GM12878 (cell line): ENCODE measurements around the gene DYNLT2. TPM values are rescaled to one million over a fixed set of nuclear protein-coding genes. Genes with fewer than 3 reads are reported as not detected.

Experiments used
- ATAC-seq: fragments of 200-7000 bp; cut with Tn5 transposase; 3 replicates; pipeline ENCODE4 v1.9.1; 2020; ENCODE audit warnings: mild to moderate bottlenecking, moderate library complexity
- BruUV-seq: library from RNA; stranded (reverse); fragments of 400-500 nt; replicated peaks from 2 replicates; lab custom pipeline; 2021; lab: Mats Ljungman, UMichigan
- CTCF ChIA-PET: fragments of 300-600 bp; sonication (Branson Sonifier 250); formaldehyde crosslinking; extraction: SDS; loops from one replicate; lab custom pipeline; 2021; ENCODE audit warnings: inconsistent platforms; lab: Yijun Ruan, JAX
- POLR2A ChIA-PET: fragments of 350-600 bp; formaldehyde crosslinking; extraction: SDS; loops from one replicate; lab custom pipeline; 2021; ENCODE audit warnings: inconsistent platforms; lab: Charles Lee
- RAD21 ChIA-PET: fragments of 300-600 bp; sonication (Branson Sonifier 250); formaldehyde crosslinking; loops from one replicate; lab custom pipeline; 2023; ENCODE audit warnings: antibody characterized with exemption; ENCODE audit not compliant: unreplicated experiment; lab: Charles Lee
- SMC1A ChIA-PET: fragments of 300-600 bp; sonication (Branson Sonifier 250); formaldehyde crosslinking; loops from one replicate; lab custom pipeline; 2023; ENCODE audit not compliant: unreplicated experiment, uncharacterized antibody; lab: Charles Lee
- DNase-seq: peaks from one replicate; pipeline ENCODE4 v3.0.0-alpha.2; 2011; ENCODE audit warnings: low read depth, low spot score
- FAIRE-seq: peaks from 3 replicates; lab custom pipeline; 2011; peaks lifted over from hg19 to GRCh38; lab: Jason Lieb, UNC
- H2AFZ ChIP-seq: 2 replicates; pipeline ENCODE4 v1.6.0; 2011; ENCODE audit warnings: low read depth, low read length, control low read depth; ENCODE audit not compliant: control insufficient read depth
- H3K27ac ChIP-seq: 2 replicates; pipeline ENCODE4 v1.5.1; 2011; ENCODE audit warnings: control low read depth; ENCODE audit not compliant: control insufficient read depth, insufficient read depth
- H3K27me3 ChIP-seq, 2 experiments: replicated peaks in 1 of 2; 2 replicates each; pipeline versions ENCODE4 v1.6.0 to v1.6.1; 2011; ENCODE audit warnings: low read length in 1 of 2; ENCODE audit not compliant: control insufficient read depth in 2 of 2, insufficient read depth in 2 of 2
- H3K36me3 ChIP-seq, 2 experiments: 2 replicates each; pipeline ENCODE4 v1.5.1; 2011; ENCODE audit warnings: low read length in 1 of 2; ENCODE audit not compliant: control insufficient read depth in 2 of 2, insufficient read depth in 2 of 2
- H3K4me1 ChIP-seq: 2 replicates; pipeline ENCODE4 v1.6.1; 2011; ENCODE audit warnings: mild to moderate bottlenecking, low read length, moderate library complexity, mixed read lengths; ENCODE audit not compliant: control insufficient read depth, insufficient read depth
- H3K4me2 ChIP-seq: 2 replicates; pipeline ENCODE4 v1.6.0; 2011; ENCODE audit warnings: control low read depth; ENCODE audit not compliant: control insufficient read depth, insufficient read depth
- H3K4me3 ChIP-seq: fragments of 200-600 bp; sonication (generic); 2 replicates; pipeline ENCODE4 v1.5.1; 2016
- H3K79me2 ChIP-seq: 2 replicates; pipeline ENCODE4 v1.6.0; 2011; ENCODE audit warnings: low read length; ENCODE audit not compliant: control insufficient read depth, insufficient read depth
- H3K9ac ChIP-seq: 2 replicates; pipeline ENCODE4 v1.8.0; 2011; ENCODE audit warnings: low read length, control low read depth, mixed read lengths; ENCODE audit not compliant: control insufficient read depth, insufficient read depth
- H3K9me3 ChIP-seq: replicated peaks from 3 replicates; pipeline ENCODE4 v1.5.1; 2011; ENCODE audit warnings: mild to moderate bottlenecking, low read length; ENCODE audit not compliant: control insufficient read depth, insufficient read depth
- H4K20me1 ChIP-seq: 2 replicates; pipeline ENCODE4 v1.6.0; 2011; ENCODE audit not compliant: control insufficient read depth, insufficient read depth
- BCL3 ChIP-seq: IDR thresholded peaks from 2 replicates; pipeline ENCODE4 v1.6.1; 2011; ENCODE audit warnings: borderline replicate concordance, low read depth, mild to moderate bottlenecking, moderate library complexity, low read length; ENCODE audit not compliant: insufficient read depth, poor library complexity, severe bottlenecking
- PKNOX1 ChIP-seq: fragments of 450-650 bp; IDR thresholded peaks from 2 replicates; pipeline ENCODE4 v1.6.1; 2016; ENCODE audit warnings: mild to moderate bottlenecking
- TCF7 ChIP-seq: IDR thresholded peaks from 2 replicates; pipeline ENCODE4 v1.6.1; 2014; ENCODE audit warnings: antibody characterized with exemption, borderline replicate concordance
- ZBTB4 ChIP-seq: fragments of 450-650 bp; formaldehyde crosslinking; IDR thresholded peaks from 2 replicates; pipeline ENCODE4 v1.4.0; 2022; ENCODE audit warnings: mild to moderate bottlenecking, moderate library complexity
- WGBS: methylation state at CpG from one replicate; pipeline ENCODE4 v1.1.6; 2016; ENCODE audit warnings: low lambda C conversion rate; ENCODE audit not compliant: insufficient replicate concordance, insufficient coverage; ENCODE audit errors: missing lambda C conversion rate; 5-methylcytosine and 5-hydroxymethylcytosine counted together
- in situ Hi-C: fragments of 300-500 bp; cut with MboI; formaldehyde crosslinking; loops from 9 replicates; pipeline ENCODE4 v1.14.3; 2018; ENCODE audit warnings: mixed read lengths
- intact Hi-C: fragments of 100-400 bp; cut with micrococcal nuclease; formaldehyde crosslinking; loops from one replicate; pipeline ENCODE4 v1.14.2; 2022; ENCODE audit not compliant: unreplicated experiment
- polyA plus RNA-seq, 11 experiments: library from polyadenylated mRNA; depleted of rRNA in 4 of 11; unstranded in 6 of 11; stranded (reverse) in 5 of 11; fragments of >200 nt; fragmentation: Nextera tagmentation in 4 of 11; fragmentation: Illumina TruSeq in 1 of 11; extraction: Ambion mirVana in 4 of 11; extraction: Trizol in 1 of 11; gene quantifications; 1 replicate in 1 of 11; 2 replicates in 10 of 11; pipeline versions ENCODE4 v1.2.1 to v1.2.3, GENCODE V29; 2011 to 2016; ENCODE audit warnings: inconsistent platforms in 2 of 11, missing spikeins in 2 of 11, low read depth in 1 of 11
- total RNA-seq, 4 experiments: library from RNA; depleted of rRNA in 3 of 4; stranded (reverse); fragments of >200 nt in 3 of 4; fragmentation: Illumina TruSeq in 1 of 4; extraction: Trizol in 1 of 4; gene quantifications; 2 replicates each; pipeline versions ENCODE4 v1.2.1 to v1.2.3, GENCODE V29; 2013 to 2021

Gene DYNLT2
- total and polyA plus RNA-seq, 10 of the 15 experiments (the other 5 are each of a cell fraction or from before 2014, with no cell fraction given), result 2.2 to 5.9 (median 5.4) TPM

GRCh38 chr6:169779896-169780295, 28.5 kb upstream of the DYNLT2 start:
- CTCF ChIA-PET, result interaction anchor here (1.8 kb wide), 1 partner anchor 10 kb away, joined by 8 read pairs; no protein-coding TSS in a partner anchor
- no peak overlapping the region for H3K27ac ChIP-seq
- SMC1A ChIA-PET, result no interaction called here
- TF ChIP-seq BCL3, result no peak
- TF ChIP-seq ZBTB4, result no peak
- TF ChIP-seq PKNOX1, result no peak
- no peak for TF ChIP-seq TCF7
- no peaks in the 10 kb centered on the region for H4K20me1 ChIP-seq
- no peak overlapping the region for H3K4me2 ChIP-seq
- RAD21 ChIA-PET, result interaction anchor here (0.7 kb wide), 1 partner anchor 10 kb away, joined by 5 read pairs; no protein-coding TSS in a partner anchor
- no peak overlapping the region for H2AFZ ChIP-seq
- no peak overlapping the region for H3K9ac ChIP-seq
- no peak overlapping the region for H3K4me3 ChIP-seq
- H3K36me3 ChIP-seq, result peaks cover 6 to 15% of the 10 kb centered on the region in 2 experiments
- FAIRE-seq, result no peak
- no TSS peak for BruUV-seq
- H3K27me3 ChIP-seq, result no peaks in the 10 kb centered on the region
- WGBS, result 91% methylated on average over 5 of the region's 5 CpGs
- POLR2A ChIA-PET, result no interaction called here
- intact Hi-C loops (no loop called here), in situ Hi-C loops (no loop called here)
- H3K4me1 ChIP-seq, result no peaks in the 10 kb centered on the region
- ATAC-seq, result no peak
- H3K79me2 ChIP-seq, result no peaks in the 10 kb centered on the region
- no peak for DNase-seq
- H3K9me3 ChIP-seq, result no peaks in the 10 kb centered on the region; the same call in 2 of the 3 replicates
